Mammary epithelial cell (primary cell): ENCODE data around the gene CCDC92B.

ENCODE experiments used
- EZH2 ChIP-seq: IDR thresholded peaks from 2 replicates; pipeline ENCODE4 v1.6.1; 2012; ENCODE audit warnings: low read length, inconsistent platforms, borderline replicate concordance
- TF ChIP-seq, protein P1 (sequence below), 2 donors: IDR thresholded peaks in 1 of 2; conservative IDR thresholded peaks in 1 of 2; 2 replicates each; pipeline ENCODE4 v1.5.1; 2011 to 2012; ENCODE audit warnings: inconsistent platforms in 2 of 2, low read length in 2 of 2, mild to moderate bottlenecking in 2 of 2, control low read depth in 1 of 2, low read depth in 1 of 2; ENCODE audit not compliant: insufficient read depth in 1 of 2; ENCODE audit errors: extremely low read depth in 1 of 2

DNA sequence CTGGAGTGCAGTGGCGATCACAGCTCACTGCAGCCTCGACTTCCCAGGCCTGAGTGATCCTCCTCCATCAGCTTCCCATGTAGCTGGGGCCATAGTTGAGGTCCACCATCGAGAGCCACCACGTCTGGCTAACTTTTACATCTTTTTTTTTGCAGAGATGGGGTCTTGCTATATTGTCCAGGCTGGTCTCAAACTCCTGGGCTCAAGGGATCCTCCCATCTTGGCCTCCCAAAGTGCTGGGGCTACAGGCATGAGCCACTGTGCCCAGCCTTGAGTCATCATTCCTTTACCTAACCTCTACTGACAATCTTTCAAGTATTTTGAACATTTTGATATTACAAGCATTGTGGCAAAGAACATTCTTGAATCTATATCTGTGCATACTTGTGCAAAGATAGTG, 9.4 kb upstream of the CCDC92B start:
- no peak for TF ChIP-seq EZH2
- TF ChIP-seq, protein P1, sequence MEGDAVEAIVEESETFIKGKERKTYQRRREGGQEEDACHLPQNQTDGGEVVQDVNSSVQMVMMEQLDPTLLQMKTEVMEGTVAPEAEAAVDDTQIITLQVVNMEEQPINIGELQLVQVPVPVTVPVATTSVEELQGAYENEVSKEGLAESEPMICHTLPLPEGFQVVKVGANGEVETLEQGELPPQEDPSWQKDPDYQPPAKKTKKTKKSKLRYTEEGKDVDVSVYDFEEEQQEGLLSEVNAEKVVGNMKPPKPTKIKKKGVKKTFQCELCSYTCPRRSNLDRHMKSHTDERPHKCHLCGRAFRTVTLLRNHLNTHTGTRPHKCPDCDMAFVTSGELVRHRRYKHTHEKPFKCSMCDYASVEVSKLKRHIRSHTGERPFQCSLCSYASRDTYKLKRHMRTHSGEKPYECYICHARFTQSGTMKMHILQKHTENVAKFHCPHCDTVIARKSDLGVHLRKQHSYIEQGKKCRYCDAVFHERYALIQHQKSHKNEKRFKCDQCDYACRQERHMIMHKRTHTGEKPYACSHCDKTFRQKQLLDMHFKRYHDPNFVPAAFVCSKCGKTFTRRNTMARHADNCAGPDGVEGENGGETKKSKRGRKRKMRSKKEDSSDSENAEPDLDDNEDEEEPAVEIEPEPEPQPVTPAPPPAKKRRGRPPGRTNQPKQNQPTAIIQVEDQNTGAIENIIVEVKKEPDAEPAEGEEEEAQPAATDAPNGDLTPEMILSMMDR (conservative IDR thresholded peaks at IDR 0.05 in 1 of 2, IDR thresholded peaks at IDR 0.05 in 1 of 2; ENCODE audit: extremely low read depth in 1 of 2, insufficient read depth in 1 of 2, low read depth in 1 of 2, low read length in 2 of 2): no peak
